ENCODE results near the gene CFAP221.

Gene CFAP221

GRCh38 chr2:119699016-119699606, 154.9 kb downstream of the CFAP221 start:
- DNase-seq (ENCODE audit: low read depth) = peak; percentile 24

- DNase-seq (ENCODE audit: low read depth) = no peak
These were observed 156.6 kb downstream of the CFAP221 start for GRCh38 chr2:119700866-119701265.

DNA sequence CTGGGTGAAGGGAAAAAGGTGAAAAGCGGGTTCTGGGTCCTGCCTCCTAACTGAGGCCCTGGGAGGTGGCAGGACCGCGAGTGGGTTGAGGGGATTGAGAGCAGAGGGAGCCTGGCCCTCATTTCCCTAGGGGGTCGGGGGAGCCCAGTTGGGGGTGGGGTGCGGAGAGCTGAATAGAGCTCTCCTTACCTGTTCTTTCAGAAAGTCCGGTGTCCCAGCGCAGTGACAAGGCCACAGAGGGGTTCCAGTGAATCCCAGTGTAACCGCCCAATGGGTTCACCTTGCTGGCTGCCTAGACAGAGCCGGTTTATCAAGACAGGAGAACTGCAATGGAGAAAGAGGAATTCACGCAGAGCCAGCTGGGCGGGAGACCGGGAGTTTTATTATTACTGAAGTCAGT, 157.1 kb downstream of the CFAP221 start:
- DNase-seq (ENCODE audit: low read depth) = no peak

DNA sequence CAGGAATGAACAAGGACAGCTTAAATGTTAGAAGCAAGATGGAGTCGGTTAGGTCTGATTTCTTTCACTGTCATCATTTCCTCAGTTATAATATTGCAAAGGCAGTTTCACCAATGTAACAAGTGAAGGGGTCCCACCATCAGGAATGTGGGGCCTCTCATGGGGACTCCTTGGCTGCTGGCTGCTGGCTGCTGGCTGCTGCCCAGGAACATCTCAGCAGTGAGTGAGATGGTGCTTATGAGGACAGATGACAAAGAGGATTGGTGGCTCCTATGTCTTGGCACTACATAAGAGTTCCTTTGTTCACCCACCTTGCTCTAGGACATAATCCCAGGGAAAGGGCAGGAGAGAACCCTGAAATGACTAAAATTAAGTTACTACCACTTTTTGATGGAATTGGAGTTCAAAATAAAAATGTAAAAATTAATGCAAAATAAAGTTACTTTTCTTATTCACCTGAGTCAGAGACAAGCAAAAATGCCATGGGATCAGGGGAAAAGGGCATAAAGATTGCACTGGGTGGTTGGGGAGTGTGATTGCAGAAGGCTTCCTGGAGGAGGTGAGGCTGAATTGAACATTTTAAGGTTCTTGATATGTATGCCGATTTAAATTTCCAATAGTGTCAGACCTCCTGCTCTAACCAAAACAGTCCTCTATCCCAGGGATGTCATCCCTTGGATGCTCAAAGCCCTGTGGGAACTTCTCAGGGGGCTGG, 158.1 kb downstream of the CFAP221 start:
- no peak for DNase-seq (ENCODE audit: low read depth)

DNA sequence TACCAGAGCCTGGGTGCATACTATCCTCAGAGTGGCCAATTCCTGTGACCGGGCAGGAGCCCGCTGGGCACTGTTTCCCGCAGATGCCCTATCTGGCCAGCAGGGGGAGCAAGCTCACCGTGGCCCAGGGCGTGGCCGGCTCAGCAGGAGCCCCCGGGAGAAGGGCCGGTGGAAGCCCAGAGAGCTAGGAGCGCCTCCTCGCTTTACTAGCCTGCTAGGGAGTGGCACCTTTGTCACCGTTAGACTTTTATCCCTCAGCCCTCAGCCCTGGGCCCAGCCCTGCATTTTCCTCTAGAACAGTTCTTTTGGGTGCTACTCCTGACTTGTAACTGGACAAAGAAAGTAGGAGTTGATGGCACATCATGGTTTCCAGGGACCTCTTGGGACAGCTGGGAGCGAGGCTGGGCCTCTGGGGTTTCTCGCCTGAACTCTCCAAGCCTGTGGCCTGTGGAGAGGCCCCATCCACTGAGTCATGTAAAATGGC, 158.7 kb downstream of the CFAP221 start:
- peak; percentile 51 for DNase-seq (ENCODE audit: low read depth)

GRCh38 chr2:119703526-119703925, 159.3 kb downstream of the CFAP221 start:
- DNase-seq (ENCODE audit: low read depth) = no peak

DNA sequence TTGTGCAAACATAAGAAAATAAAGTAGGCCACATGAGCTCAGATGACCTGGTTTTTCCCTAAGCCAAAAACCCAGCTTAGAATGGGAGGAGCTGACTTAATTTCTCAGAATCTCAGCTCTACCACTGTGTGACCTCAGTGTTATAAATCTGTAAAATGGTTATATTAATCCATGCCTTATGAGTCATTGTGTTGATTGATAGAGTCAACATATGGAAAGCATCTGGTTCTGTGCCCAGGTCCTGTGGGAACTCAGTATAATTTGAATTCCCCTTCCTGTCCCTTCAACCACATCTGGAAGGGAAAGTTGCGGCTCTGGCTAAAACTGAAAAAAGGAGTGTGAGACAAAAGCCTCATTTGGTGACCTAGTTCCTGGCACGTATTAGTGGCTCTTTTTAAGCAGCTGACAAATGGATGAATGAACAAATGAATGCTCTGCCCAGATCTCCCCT, 160.4 kb downstream of the CFAP221 start:
- peak; percentile 9 for DNase-seq (ENCODE audit: low read depth)

DNA sequence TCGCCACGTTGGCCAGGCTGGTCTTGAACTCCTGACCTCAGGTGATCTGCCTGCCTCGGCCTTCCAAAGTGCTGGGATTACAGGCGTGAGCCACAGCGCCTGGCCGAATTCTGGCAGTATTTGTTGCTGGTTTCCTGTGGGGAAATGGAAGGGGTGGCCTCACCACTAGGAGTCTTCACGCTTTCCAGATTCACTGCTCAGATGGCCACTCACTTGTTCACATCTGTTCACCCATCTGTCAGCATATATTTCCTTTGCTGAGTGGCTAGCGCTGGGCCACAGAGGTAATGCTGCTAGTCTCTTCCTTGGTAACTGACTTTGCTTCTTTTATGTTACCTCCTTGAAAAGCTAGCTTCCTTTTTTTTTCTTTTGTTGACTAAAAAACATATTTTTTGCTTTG, 162.0 kb downstream of the CFAP221 start:
- no peak for DNase-seq (ENCODE audit: low read depth)
